Stimulated activated CD8-positive, alpha-beta memory T cell treated with anti-CD3 and anti-CD28 coated beads, Interleukin-7, amount 100 ng/mL, for 24 hours (primary cell): ENCODE results near the gene COX11.
A peak's percentile ranks its signal among the peaks of the same experiment; 100 is the strongest.

Experiments
- DNase-seq: peaks from one replicate; pipeline ENCODE4 v3.0.0-alpha.2; 2020; ENCODE audit warnings: low read depth

COX11 gene

GRCh38 chr17:54968262-54968987, at the start of gene COX11, which contains the start of gene STXBP4:
Gene COX11 (minus strand): TSS chr17:54968654. CDS start chr17:54968646, 8 bp downstream.
Gene STXBP4 (plus strand): TSS chr17:54968765. CDS start chr17:54986220, 17,455 bp downstream.
- DNase-seq: peak; percentile 83

GRCh38 chr17:55005520-55005919, 37.1 kb upstream of the COX11 start:
- DNase-seq: no peak

- DNase-seq: no peak
These were observed 36.0 kb upstream of the COX11 start for GRCh38 chr17:55004484-55004883.

- no peak for DNase-seq
These were observed 34.0 kb upstream of the COX11 start for GRCh38 chr17:55002458-55002857.

GRCh38 chr17:54996441-54996840, 28.0 kb upstream of the COX11 start:
- DNase-seq: no peak

- DNase-seq: no peak
These were observed 24.6 kb upstream of the COX11 start for GRCh38 chr17:54992797-54993639.

- DNase-seq: no peak
These were observed 23.1 kb upstream of the COX11 start for GRCh38 chr17:54991567-54991966.

- DNase-seq: no peak
These were observed 21.7 kb upstream of the COX11 start for GRCh38 chr17:54990118-54990517.

- no peak for DNase-seq
These were observed 17.0 kb upstream of the COX11 start for GRCh38 chr17:54985476-54985875.

- no peak for DNase-seq
These were observed 14.8 kb upstream of the COX11 start for GRCh38 chr17:54983260-54983659.

GRCh38 chr17:54982399-54982798, 13.9 kb upstream of the COX11 start:
- DNase-seq: no peak

GRCh38 chr17:54980375-54980774, 11.9 kb upstream of the COX11 start:
- no peak for DNase-seq

- DNase-seq: no peak
These were observed 11.2 kb upstream of the COX11 start for GRCh38 chr17:54979657-54980056.

- no peak for DNase-seq
These were observed 9.3 kb upstream of the COX11 start for GRCh38 chr17:54977744-54978143.

GRCh38 chr17:54976316-54976715, 7.9 kb upstream of the COX11 start:
- DNase-seq: no peak

GRCh38 chr17:54974759-54975158, 6.3 kb upstream of the COX11 start:
- DNase-seq: no peak

GRCh38 chr17:54972406-54973138, 4.1 kb upstream of the COX11 start:
- DNase-seq: no peak

GRCh38 chr17:54971901-54972300, 3.4 kb upstream of the COX11 start:
- no peak for DNase-seq

GRCh38 chr17:54971147-54971546, 2.7 kb upstream of the COX11 start:
- no peak for DNase-seq

GRCh38 chr17:54969658-54970572, 1.5 kb upstream of the COX11 start:
- DNase-seq: no peak

- no peak for DNase-seq
These were observed 506 bp upstream of the COX11 start for GRCh38 chr17:54968988-54969332.
